HG02938 (cell line): ENCODE measurements around the gene SLC7A10.
"Not testable (repeated sequence)": the region's sequence is repeated elsewhere in the genome, so short reads cannot be mapped to it uniquely, and the experiment has no call there.

Experiments
- ATAC-seq: cut with Tn5 transposase; IDR thresholded peaks from one replicate; pipeline ENCODE4 v1.9.1; 2021; ENCODE audit warnings: mild to moderate bottlenecking, moderate library complexity; ENCODE audit not compliant: unreplicated experiment

The SLC7A10 gene

GRCh38 chr19:33220115-33220514, 5.5 kb downstream of the SLC7A10 start:
- ATAC-seq, result no peak

DNA sequence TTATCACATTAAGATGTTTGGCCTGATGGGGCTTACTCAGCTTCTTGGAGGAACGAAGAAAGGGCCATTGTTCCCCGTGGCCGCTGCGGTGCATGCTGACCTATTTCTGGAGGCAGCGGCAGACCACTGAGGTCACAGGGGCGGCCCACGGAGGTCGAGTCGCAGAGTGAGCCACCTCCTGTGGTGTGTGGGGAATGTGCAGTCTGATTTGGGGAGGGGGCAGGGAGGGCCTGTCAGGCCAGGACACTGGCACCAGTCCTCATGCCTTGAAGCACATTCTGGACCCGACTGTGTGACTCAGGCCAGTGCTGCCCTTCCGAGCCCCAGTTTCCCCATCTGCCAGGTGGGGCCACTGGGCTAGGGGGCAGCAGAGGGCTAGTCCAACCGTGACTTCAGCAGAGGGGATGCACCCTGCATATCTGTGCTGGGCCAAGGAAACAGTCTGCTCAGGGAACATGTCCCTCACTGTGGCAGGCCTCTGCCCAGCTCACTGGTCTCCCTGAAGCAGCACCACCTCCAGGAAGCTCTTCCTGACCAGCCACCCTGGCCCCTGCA, 6.3 kb downstream of the SLC7A10 start:
- ATAC-seq, result no peak

- ATAC-seq, result no peak
Observed at GRCh38 chr19:33217881-33218280, 7.8 kb downstream of the SLC7A10 start.

DNA sequence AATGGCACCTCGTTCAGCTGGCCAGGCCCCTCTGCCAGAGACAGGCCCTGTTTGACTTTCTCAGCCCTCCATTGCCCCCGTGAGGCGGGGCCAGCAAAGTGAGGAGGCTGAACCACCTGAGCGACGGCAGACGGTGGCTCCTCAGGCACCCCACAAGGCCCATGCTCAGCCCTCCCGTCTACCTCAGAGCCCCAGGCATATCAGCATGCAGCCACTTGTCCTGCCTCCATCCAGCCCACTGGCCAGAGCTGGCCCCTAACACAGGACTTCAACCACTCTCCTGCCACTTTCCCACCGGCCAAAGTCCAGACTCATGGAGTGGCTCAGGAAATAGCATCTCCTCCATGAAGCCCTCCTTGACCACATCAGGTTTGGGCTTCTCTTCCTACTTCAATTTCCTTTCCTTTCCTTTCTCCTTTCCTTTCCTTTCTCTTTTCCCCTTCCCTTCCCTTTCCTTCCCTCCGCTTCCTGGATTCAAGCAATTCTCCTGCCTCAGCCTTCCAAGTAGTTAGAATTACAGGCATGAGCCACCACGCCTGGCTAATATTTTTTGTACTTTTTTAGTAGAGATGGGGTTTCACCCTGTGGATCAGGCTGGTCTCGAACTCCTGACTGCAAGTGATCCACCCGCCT, 9.3 kb downstream of the SLC7A10 start:
- ATAC-seq, result no peak

GRCh38 chr19:33215438-33216197, 10.0 kb downstream of the SLC7A10 start:
- ATAC-seq, result no peak

DNA sequence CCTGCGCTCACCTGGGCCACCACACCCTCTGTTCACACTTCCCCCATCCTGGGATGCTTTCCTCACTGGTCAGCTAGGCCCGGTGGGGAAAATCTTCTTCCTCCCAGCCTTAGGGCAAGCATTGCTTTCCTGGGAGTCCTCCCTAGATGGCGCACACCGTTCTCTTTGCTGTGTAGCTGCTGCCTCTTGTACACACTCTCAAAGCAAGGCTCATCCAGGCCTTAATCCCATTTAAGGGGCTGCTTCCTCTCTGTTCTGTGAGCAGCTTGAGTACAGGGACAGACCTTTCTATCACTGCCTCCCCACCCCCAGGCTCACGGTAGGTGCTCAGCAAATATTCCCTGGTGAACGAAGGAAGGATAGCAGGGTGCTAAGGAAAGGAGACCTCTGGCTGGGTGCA, 11.1 kb downstream of the SLC7A10 start:
- ATAC-seq, result no peak

DNA sequence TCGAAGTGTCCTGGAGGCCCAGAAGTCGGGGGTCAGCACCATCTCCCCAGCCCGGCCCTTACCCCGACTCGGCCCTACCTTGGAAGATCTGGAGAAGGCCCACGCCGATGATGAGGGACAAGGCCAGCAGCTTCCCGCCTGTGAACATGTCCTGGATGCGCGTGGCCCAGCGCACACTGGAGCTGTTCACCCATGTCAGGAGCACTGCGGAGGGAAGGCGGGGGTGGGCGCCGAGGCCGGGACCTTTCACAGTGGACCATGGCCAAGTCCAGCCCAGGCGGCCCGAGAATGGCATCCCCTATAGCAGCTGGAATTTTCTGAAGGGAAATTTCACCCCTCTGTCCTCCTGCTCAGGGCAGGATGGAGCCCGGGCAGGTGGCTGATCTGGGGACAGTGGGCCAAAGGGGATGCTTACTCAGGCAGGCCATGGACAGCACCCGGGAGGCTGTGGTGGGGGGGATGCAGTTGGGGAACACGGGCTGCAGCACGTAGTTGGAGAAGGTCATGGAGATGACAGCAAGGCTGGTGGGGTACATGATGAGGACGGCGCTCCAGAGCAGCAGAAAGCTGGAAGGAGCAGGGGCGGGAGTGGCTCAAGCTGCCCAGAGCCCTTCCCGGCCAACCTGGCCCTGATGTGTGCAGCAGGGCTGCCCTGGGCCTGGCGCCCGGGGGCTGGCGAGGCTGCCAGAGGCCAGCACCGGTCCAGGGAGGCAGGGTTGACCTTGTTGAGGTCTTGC, 13.0 kb downstream of the SLC7A10 start:
- ATAC-seq, result no peak

DNA sequence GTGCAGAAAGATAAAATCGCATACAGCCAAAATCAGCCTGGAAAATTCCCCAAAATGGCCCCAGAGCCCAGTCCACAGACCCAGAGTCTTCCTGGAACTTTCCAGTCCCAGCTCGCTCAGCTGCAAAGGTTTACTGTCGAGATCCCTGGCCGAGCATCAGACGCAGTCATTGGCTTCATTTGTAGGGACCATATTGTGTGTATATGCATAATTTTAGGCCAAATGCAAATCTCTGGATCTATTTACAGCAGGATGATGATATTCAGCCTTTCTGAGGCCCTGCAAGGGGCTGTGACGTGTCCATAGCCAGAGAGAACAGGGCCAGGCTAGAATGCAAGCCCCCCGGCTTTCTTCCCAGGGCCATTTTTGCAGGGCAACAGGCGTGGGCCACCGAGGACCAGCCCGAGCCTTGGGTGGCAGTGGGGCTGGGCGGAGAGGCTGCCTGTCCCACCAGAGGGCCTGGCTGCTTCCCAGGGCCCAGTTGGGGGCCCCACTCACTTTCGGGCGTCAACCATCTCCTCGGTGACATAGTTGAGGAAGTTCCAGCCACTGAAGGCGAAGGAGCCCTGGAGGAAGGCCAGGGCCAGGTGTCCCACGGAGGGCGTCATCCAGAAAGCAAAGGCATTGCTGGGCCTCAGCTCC, 13.7 kb downstream of the SLC7A10 start:
- ATAC-seq, result no peak

GRCh38 chr19:33210266-33210940, 15.2 kb downstream of the SLC7A10 start:
- no peak for ATAC-seq

DNA sequence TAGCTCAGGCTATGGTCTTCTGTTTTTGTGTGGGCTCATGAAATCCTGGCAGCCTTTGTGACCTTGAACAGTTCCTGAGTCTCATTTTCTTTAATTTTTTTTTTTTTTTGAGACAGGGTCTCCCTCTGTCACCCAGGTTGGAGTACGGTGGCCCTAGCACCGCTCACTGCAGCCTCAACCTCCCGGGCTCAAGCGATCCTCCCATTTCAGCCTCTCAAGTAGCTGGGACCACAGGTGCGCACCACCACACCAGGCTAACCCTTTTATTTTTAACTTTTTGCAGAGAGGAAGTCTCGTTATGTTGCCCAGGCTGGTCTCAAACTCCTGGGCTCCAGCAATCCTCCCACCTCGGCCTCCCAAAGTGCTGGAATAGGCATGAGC, 15.8 kb downstream of the SLC7A10 start:
- not testable (repeated sequence) for ATAC-seq

DNA sequence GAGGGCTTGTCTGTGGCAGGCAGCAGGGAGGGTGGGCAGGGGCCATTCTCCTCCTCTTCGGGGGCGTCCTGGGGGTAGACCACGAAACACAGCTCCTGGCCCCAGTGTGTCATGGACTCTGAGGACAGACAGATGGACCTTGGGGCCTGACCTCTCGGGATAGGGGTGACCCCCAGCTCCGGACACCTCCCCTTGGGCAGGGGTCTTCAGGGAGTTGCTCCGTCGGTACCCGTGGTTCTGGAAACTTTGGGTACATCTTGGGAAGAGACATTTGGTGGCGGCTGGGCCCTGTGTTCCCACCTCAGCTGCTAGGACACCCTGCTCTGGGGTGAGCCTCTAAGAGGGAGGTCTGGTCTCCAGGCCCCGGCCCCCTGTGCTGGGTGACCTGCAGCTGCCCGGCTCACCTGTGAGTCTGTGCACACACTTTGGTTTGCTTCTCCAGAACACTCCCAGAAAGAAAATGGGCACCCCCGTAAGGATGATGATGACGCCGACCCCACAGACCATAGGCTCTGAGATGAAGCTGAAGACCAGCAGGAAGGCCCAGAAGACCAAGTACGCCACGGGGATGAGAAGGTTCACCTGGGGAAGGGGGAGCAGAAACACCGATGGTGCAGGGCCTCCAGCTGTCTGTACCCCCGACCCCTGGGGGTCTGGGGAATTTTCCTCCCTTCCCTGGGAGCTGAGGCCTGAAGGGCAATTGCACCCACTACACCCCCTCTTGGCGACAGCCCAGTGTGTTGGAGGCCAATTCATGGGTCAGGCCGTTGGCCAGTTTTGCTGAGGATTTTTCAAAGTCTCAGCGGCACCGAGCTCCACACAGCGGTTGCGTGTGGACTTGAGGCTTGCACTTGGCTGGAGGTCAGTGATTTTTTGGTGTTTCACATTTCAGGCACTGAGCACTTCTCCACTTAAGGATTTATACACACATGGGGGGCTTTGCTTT, 16.5 kb downstream of the SLC7A10 start:
- no peak for ATAC-seq

GRCh38 chr19:33208371-33208895, 17.2 kb downstream of the SLC7A10 start:
- no peak for ATAC-seq

GRCh38 chr19:33207903-33208302, 17.7 kb downstream of the SLC7A10 start:
- ATAC-seq, result no peak

DNA sequence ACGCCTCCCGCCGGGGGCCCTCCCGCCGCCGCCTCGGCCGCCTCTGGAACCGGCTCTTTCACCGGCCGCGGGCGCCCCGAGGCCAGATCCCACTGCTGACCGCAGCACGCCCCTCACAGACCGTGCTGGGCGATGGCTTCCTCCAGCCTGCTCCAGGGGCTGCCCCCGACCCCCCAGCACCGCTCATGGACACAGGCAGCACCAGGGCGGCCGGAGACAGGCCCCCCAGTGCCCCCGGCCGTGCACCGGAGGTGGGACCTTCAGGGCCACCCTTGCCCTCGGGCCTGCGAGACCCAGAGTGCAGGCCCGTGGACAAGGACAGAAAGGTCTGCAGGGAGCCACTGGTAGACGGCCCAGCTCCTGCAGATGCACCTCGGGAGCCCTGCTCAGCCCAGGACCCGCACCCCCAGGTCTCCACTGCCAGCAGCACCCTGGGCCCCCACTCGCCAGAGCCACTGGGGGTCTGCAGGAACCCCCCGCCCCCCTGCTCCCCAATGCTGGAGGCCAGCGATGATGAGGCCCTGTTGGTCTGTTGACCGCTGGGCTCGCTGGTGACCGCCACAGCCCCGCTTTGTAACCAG, 18.5 kb downstream of the SLC7A10 start:
- no peak for ATAC-seq

DNA sequence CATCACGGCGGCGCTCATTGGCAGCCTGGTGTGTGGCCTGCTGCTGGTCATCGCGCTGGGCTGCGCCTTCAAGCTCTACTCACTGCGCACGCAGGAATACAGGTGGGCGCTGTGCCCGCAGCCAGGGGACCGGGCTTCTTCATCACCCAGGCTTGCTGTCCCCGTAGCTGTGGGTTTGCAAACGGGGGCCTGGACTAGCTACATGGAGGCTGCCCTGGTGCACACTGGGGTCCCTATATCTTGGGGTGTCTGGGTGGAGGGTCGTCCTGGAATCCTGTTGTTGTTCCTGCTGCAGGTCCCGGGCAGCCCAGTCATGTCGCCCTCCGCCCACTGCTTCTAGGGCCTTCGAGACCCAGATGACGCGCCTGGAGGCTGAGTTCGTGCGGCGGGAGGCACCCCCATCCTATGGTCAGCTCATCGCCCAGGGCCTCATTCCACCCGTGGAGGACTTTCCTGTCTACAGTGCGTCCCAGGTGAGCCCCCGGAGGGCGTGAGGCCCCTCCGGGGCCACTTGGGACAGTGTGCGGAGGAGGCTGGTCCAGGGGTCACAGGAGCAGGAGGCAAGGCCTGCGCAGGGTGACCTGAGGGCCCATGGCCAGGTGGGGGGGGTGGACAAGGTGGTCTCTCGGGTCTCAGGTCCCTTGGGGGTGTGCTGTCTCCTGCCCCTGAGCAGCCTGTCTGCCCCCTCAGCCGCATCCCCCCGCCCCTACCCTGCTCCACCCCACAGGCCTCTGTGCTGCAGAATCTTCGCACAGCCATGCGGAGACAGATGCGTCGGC, 19.2 kb downstream of the SLC7A10 start:
- ATAC-seq, result no peak

DNA sequence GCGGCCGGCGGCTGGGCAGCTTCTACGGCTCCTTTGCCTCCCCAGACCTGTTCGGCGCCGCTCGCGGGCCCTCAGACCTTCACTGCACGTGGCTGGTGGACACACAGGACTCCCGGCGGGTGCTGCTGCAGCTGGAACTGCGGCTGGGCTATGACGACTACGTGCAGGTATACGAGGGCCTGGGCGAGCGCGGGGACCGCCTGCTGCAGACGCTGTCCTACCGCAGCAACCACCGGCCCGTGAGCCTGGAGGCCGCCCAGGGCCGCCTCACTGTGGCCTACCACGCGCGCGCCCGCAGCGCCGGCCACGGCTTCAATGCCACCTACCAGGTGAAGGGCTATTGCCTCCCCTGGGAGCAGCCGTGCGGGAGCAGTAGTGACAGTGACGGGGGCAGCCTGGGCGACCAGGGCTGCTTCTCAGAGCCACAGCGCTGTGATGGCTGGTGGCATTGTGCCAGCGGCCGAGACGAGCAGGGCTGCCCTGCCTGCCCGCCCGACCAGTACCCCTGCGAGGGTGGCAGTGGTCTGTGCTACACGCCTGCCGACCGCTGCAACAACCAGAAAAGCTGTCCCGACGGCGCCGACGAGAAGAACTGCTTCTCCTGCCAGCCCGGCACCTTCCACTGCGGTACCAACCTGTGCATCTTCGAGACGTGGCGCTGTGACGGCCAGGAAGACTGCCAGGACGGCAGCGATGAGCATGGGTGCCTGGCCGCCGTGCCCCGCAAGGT, 20.0 kb downstream of the SLC7A10 start:
- ATAC-seq, result no peak

- no peak for ATAC-seq
Observed at GRCh38 chr19:33205110-33205509, 20.5 kb downstream of the SLC7A10 start.
